Stimulated activated CD4-positive, alpha-beta T cell treated with anti-CD3 and anti-CD28 coated beads, Interleukin-1b, Interleukin-23, amount 100 ng/mL, for 1 hour (primary cell): ENCODE results near the gene SETD5.

Source experiments
- DNase-seq, 2 donors: peaks; one replicate each; pipeline ENCODE4 v3.0.0-alpha.2; 2020; ENCODE audit warnings: low read depth in 2 of 2

The SETD5 gene

DNA sequence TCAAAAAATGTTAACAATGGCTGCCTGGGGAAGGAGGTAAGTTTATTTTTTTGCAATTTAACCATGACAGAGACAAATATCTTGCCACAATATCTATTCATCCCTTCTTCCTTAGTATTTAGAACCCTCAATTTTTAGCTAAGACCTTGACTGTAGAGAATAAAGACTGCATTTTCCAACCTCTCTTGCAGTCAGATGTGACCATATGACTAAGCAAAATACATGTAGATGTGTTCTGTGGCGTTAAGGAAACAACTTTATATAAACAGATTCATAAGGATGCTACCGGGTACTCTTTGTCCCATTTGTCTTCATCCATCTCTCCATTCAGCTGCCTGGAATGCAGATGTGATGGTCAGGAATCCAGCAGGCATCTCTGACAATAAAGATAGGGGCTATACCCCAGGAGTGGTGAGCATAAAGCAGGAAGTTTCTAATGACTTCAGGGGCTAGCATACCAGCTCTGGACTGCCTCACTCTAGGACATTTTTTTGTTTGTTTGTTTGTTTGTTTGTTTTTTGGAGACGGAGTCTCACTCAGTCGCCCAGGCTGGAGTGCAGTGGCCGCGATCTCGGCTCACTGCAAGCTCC lies 115.1 kb downstream of the SETD5 start:
- no peak for DNase-seq

DNA sequence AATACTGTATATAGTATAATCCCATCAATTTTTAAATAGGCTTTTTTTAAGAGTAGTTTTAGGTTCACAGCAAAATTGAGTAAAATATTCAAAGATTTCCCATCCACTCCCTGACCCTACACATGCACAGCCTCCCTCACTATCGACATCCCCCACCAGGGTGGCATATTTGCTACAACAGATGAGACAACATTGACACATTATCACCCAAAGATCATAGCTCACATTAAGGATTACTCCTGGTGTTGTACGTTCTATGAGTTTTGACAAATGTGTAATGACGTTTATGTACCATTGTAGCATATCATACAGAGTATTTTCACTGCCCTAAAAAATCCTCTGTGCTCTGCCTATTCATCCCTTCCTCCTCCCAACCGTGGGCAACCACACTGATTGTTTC lies 116.9 kb downstream of the SETD5 start:
- DNase-seq: no peak

DNA sequence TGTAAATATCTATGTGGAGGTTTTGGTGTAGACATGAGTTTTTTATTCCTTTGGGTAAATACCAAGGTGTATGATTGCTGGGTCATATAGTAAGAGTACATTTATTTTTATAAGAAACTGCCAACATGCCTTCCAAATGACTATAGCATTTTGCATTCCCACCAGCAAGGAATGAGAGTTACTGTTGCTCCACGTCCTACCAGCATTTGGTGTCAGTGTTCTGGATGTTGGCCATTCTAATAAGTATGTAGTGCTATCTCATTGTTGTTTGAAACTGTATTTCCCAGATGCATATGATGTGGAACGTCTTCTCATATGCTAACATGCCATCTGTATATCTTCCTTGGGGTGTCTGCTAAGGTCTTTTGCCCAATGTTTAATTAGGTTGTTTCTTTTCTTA lies 117.5 kb downstream of the SETD5 start:
- no peak for DNase-seq

DNA sequence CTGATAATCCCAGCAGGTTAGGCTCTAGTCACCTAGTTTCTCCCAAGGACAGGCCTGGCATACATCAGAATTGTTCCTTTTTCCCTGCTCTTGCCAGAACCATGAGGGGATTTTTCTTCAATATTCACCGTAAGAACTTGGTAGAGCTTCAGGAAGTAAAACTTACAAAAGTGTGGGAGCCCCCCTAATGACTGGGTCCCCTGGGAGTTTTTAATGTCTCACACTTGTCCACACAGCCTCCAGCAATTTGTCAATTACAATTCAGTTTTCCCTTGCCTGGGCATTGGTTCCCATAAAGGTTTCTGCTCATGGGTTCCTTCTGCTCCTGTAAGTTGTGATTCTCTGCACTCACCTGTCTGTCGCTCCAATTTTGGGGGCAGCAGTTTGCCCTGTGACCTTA lies 127.7 kb downstream of the SETD5 start:
- DNase-seq: no peak
